NCI-H1694 (cell line): ENCODE results near the gene ATF7IP.
"Not testable (repeated sequence)": the region's sequence is repeated elsewhere in the genome, so short reads cannot be mapped to it uniquely, and the experiment has no call there.

Source experiments
- DNase-seq: peaks from one replicate; lab custom pipeline; 2025; lab: John Stamatoyannopoulos, UW

The ATF7IP gene

DNA sequence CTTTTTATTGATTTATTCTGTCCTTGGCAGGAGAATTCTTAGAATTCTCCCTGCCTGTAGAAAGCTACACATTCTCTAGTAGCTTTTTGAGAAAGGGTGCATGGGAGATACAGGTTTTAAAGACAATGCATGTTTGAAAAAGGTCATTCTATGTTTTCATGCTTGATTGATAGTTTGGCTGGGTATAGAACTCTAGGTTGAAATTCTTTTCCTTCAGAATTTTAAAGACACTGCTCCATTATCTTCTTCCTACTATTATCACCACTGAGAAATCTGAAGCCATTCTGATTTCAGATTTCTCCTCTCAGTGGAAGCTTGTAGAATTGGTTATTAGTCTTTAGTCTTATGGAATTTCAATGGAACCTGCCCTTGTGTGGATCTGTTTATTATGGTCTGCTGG is 14.0 kb downstream of the ATF7IP start:
- no peak for DNase-seq

DNA sequence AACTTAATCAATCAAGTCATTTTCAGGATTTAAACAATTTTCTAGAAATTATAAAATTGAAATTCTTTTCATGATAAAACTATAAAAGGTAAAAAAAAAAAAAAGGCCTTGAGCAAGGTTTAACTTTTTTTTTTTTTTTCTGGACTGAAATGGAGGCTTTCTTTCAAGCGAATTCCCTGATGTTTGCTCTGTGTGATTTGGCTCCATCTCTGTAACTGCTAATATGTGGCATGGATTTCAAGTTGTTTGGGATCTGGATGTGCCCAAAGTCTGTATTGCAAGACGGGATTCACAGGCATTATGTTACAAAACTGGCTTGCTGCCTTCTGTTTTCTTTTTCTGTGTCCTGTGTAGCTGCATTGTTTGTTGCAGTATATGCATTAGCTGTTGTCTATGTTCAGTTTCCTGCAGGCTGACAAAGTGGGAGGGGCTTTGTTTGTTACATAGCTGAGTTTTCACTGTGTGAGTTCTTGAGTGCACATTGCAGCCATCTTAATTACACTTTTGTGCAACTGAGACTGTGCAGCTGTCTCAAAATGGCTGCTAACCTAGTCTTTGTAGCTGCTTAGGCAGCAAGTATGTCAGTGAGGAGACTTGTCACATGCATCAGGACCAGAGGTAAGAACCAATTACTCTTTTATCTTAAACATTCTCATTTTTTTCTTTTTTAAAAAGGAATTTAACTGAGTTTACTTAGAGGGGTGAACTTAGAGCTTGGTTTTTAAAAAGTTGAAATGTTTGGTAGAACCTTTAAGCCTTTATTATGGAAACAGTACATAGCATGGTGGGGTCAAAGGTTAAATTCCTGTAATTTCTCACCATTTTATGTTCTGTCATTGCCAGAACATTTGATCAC is 19.5 kb downstream of the ATF7IP start:
- peak; percentile 85 for DNase-seq

DNA sequence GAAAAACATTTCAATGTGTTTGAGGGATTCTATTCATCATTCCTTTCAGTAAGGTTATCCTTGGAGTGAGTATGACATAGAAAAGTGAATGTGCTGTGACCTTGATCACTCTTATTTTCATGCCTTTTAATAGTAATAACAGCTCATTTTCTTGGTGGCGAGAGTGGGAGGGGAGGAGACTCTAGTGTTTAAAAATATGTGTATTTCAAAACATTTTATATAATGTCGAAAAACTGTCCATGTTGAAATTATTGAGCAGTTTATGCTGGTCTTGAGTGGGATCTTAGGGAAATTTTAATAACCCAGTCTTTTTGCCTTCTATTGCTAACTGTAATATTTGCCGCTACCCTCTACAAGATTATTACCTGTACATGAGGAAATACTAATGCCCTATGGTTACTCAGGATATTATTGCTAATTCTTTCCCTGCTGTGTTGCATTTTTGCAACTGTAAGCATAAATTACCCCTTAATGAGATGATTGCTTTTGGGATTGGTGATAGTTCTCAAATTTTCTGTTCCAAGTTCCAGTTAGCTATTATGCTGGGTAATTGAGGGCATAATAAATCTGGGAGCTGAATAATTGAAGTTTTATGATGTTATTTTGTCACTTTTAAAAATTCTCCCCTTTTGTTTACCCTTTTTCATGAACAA is 21.9 kb downstream of the ATF7IP start:
- no peak for DNase-seq

DNA sequence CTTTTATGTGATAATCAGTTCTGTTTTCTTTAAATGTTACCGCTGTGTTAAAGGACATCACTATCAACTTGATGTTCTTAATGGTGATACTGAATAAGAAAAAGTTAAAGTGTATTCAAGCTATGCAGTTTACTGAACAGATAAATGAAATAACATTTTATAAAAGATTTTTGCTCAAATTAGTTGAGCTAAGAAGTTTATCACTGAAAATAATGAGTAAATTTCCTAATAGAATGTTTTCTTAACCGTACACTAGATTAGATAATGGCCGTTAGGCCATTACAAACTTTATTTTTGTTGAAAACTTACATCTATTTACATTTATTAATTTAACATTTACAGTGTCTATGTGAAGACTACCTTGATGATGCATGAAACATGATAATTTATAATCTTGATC is 25.0 kb downstream of the ATF7IP start:
- DNase-seq: no peak

DNA sequence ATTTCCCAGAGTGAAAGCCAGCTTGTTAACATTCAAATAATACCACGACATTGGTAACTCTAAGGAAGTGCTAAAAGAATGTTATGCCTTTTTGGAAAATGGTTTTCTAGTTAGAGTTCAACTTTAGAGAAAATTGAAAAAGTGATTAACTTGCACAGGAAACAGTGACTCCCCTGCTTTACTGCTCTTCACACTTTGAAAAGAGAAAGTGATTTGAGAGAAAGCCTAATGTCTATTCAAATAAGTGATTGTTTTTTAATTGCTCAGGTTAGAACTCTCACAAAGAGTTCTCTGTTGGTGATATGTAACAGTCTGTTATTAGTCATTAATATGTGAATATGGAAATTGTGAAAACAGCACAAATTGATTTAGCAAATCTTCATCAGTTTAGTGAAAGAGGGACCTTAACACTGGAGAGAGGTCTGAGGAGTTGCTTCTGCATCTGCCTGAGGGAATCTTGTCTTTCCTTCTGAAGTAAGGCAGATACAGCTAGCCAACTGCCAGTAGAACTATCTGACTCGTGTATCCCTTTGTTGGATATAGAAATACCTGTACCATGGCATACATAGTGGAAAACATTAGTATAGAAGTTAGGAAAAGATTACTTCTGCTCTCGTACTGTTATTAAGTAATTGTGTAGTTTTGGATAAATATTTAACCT is 25.5 kb downstream of the ATF7IP start:
- no peak for DNase-seq

DNA sequence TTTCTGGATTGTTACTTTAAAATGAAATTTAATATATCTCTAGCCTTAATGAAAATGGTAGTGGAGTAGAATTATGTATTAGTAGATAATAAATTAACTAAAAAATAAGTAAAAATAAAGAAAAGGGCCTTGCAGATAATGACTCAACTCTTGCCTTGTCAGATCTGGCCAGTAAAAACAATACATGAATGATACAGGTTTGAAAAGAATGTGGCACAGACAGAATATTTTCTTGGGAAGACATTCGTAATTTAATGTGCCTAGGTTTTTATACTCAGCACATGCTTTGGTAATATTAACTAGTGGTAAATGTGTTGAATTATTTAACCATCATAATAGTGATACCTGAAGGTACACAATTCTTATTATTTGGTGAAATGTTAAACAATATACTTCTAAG is 28.3 kb downstream of the ATF7IP start:
- DNase-seq: no peak

DNA sequence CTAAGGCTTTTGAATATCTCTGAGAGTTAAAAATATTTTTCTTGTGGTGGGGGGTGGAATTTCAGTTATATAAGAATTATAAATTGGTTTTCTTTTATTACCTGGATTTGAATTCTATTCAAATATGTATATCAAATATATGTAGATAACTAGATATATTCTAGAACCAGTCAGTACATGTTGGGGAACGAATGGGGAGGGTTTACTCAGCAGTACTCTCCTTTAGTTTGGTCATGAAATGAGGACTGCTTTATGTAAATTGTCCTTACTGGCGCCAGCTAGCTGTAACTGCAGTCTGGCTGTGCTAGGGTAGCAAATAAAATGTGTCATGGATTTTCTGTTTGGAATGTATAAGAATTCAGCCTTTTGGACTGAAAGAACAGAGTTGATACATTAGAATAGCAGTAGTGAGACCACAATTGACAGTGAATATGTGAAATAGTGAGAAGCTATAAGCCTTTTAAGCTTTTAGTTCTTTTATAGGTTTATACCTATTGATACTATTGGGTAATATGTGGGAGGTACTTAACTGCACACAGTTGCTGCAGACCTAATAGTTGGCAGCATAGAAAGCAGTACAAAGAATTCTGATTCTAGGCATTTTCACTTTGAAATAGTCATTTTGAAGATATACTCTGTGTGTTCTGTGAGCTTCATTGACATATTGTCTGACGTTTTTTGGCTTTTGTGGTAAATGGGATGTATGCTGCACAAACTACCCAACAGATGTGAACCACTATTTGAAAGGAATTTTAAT is 29.0 kb downstream of the ATF7IP start:
- DNase-seq: peak; percentile 77

DNA sequence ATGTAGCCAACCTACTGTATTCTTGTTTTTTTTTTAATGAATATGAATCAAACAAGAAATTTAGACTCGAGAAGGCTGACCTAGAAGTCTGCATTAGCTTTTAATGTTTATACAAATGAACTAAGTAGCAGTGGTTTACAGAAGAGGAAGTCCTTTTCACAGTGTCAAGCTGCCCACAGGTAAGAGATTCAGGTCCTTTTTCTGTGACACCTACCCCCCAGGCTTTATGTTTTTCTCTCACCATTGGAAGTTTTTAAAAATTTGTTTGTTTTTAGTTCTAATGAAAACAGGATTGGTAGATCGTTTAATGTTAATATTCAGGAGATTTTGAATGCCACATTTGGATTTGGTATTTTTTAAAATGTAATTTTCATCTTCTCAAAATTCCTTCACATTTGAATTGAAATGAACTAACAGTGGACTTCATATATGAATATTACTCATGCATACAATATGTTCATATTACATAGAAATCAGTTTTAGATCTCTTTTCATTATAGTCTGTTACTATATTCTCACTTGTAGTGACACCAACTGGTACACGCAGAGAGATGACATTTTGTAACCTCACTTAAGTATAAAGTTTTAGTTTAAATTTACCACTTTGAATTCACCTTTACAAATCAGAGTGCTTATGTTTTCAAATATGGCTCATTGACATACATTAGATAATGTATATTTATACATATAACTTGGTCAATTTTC is 29.7 kb downstream of the ATF7IP start:
- no peak for DNase-seq

DNA sequence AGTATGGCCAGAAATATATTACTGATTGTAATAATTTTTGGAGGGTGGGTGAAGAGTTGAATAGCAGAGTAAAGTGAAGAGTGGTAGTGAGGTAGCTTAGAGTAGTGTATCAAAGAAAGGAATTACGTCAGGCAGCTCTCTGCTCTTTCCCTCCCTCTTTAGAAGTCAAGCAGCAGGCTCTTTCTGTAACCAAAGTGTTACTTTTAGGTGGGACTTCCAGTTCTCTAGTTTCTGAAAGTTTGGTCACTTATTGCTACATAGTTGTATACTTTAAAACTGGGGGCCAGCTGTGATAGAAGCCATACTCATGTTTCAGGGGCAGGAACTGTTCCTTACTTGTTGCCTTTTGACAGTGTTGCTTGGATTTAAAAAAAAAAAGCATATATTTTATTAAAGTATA is 30.6 kb downstream of the ATF7IP start:
- DNase-seq: no peak

DNA sequence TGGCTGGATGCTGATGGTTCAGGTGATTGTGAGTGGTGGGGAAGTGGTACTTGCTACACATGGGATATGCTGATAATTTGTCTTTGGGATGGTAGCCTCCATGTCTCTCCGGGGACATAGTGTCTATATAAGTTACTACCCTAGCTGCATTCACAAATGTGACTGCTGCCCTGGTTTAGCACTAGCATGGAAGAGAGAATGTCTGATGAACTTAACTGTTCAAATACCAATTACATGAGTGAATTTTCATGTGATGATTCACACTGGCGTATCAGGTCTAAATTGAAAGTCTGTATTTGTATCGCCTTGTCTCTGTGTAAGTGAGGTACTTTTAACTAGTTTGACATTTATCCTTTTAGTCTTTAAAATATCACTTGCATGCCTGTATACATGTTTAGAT is 34.4 kb downstream of the ATF7IP start:
- no peak for DNase-seq

DNA sequence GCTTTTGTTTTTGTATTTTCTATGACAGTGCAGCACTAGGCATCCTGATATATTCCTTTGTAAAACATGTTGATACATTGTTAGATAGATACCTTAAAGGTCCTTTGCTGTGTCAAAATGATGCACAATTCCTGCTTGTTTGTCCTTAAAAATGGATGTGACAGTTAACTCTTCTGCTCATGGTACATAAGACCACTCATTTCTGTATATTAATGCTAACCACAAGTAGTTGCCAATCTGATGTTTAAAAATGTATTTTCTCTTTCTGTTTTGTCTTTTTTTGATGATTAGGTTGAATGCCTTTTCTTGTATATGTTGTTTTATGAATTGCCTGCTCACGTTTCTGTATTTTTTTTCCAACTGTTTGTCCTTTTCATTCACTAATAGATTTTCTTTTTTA is 35.1 kb downstream of the ATF7IP start:
- no peak for DNase-seq

DNA sequence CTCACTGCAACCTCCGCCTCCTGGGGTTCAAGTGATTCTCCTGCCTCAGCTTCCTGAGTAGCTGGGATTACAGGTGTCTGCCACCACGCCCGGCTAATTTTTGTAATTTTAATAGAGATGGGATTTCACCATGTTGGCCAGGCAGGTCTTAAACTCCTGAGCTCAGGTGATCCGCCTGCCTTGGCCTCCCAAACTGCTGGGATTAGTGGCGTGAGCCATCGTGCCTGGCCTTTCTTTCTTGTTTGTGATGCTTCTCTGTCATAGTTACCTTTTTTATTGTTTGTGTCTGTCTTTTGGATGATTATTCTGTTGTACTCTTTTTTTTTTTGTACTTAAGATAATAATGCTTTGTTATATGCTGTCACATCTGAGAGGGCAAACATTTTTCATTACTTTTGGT is 35.8 kb downstream of the ATF7IP start:
- not testable (repeated sequence) for DNase-seq

DNA sequence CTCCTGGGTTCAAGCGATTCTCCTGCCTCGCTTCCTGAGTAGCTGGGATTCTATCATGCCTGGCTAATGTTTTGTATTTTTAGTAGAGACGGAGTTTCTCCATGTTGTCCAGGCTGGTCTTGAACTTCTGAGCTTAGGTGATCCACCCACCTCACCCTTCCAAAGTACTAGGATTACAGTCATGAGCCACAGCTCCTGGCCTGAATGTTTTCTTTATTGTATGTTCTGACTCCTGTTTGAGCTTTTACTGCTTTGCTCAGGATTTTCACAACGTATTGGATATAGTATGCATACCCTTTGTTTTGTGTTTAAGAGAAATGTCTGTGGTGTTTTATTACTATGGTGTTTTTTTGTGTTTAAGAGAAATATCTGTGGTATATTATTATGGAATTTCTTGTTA is 37.2 kb downstream of the ATF7IP start:
- DNase-seq: no peak

DNA sequence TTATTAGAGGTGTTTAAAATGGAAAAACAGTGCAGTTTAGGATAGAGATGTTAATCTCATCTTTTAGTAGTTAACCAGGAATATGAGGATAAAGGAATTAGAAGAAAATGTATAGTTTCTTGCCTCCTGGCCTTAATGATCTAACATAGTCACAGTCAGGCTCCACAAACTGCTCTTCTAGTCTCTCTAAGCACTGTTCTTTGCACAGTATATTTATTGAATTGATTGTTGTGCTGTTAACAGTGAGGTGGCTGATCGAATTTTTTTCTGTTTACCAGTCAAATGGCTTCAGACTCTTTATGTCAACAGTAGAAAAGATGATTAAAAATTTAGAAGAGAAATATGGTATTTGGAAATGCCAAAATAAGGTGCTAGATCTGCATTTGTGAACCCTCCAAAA is 37.8 kb downstream of the ATF7IP start:
- no peak for DNase-seq

DNA sequence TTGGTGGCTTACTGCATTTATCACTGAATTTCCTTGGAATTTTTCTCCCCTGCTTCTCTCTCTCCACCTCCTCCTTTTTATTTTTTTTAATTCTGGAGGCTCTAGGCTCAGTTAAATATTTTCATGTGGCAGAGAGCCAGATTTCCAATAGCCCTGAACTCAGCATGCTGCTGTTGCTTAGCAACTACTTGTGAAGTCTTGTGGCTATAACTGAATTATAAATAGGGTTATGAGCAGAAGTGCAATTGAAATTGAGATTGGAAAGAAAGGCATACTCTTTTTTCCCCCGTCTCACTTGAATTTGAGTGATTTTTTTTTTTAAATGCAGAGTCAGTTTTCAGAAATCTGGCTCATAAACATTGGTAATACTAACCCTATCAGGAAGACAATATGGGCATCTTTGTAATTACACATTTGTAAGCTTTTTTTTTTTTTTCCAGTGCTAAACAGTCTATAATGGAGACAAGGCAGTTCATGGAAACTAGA is 38.3 kb downstream of the ATF7IP start:
- peak; percentile 88 for DNase-seq

DNA sequence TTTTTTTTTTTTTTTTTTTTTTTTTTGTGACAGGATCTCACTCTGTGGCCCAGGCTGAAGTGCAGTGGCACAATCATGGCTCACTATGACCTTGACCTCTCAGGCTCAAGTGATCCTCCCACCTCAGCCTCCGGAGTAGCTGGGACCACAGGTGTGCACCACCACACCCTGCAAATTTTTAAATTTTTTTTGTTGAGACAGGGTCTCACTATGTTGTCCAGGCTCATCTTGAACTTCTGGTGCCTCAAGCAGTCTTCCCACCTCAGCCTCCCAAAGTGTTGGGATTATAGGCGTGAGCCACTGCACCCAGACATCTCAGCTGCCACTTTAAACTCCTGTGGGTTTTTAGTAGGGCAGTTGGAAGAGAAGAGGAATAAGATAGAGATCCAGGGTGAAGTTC is 39.9 kb downstream of the ATF7IP start:
- not testable (repeated sequence) for DNase-seq

DNA sequence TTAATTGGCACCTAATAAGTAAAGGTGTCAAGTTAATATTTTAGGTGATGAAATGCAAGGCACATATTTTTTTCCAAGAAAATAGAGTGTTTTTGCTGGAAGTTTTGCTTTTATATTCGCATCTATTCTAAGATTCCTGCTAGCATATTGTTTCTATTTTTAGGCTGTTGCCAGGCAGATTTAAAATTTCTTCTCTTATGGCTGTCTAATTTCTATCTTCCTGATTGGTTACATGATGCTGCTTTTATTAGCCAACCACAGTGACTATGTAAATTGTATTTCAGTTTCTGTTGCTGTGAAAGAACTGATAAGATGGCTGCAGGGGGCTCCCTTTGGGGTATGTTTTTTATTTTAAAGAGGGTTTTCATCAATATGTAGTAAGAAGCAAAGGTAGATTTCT is 42.7 kb downstream of the ATF7IP start:
- DNase-seq: no peak

DNA sequence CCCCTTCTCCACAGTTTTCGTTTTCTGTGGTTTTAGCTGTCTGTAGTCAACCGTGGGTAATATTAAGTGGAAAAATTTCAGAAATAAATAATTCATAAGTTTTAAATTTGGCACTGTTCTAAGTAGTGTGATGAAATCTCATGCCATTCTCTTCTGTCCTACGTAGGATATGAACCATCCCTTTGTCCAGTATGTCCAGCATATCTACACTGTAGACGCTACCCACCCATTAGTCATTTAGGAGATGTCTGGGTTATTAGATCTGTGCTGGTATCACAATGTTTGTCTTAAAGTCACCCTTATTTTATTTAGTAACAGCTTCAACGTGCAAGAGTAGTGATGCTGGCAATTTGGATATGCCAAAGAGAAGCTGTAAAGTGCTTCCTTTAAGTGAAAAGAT is 44.7 kb downstream of the ATF7IP start:
- no peak for DNase-seq

DNA sequence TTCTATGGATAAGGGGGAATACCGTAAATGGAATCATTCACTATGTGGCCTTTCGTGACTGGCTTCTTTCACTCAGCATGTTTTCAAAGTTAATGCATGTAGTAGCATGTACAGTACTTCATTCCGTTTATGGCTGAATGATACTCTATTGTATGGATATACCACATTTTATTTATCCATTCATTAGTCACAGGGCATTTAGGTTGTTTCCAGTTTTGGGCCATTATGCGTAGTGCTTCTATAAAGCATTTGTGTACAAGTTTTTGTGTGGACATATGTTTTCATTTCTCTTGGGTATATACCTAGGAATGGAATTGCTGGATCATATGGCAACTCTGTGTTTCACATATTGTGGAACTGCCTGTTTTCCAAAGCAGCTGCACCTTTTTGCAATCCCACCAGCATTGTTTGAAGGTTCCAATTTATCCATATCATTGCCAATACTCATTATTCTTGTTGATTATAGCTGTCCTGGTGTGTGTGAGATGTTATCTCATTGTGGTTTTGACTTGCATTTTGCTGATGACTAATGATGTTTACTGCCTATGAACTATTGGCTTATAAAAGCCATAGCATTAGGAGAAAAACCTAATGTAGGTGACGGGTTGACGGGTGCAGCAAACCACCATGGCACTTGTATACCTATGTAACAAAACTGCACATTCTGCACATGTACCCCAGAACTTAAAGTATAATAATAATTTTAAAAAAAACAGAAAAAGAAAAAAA is 45.5 kb downstream of the ATF7IP start:
- no peak for DNase-seq

DNA sequence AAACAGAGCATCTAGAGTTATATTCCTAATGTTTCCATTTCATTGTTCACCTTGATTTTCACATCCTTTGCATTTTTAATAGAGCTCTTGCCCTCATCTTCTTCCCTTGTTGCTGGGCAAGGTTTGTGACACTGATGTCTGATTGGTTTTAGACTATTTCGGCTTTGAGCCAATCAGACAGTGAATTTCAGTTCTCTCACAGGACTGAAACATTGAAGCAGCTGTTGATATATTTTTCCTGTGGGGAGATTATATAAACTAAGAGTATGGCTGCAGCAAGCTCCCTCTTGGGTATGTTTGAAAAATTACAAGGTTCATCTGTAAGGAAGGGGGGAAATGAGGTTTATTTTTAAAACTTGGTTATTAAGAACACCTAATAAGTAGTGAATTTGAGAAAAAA is 51.2 kb downstream of the ATF7IP start:
- peak; percentile 53 for DNase-seq

DNA sequence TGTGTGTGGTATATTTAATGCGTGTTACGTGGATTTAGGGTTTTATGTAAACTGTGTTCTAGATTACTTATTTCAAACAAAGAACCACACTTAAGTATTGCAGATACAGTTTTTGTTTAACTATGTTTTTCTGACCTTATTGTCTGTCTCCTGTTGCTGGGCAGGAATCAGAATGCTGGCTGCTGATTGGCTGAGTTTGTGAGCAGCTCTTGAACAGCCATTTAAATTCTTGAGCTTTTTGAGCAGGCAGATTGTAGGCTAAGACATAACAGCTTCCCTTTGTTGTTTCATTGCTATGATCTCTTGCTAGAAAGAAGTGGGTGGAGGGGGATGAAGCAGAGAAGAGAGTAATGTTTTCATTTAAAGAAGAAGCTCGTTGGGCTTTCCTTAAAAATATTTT is 52.2 kb downstream of the ATF7IP start:
- no peak for DNase-seq
